ENCODE measurements around the gene BACH2. TPM values are rescaled to one million over a fixed set of nuclear protein-coding genes. Genes with fewer than 3 reads are reported as not detected.
"Not testable (repeated sequence)": the region's sequence is repeated elsewhere in the genome, so short reads cannot be mapped to it uniquely, and the experiment has no call there.

Gene BACH2
- polyA plus RNA-seq, 2 donors, result 0.24 to 0.26 TPM

DNA sequence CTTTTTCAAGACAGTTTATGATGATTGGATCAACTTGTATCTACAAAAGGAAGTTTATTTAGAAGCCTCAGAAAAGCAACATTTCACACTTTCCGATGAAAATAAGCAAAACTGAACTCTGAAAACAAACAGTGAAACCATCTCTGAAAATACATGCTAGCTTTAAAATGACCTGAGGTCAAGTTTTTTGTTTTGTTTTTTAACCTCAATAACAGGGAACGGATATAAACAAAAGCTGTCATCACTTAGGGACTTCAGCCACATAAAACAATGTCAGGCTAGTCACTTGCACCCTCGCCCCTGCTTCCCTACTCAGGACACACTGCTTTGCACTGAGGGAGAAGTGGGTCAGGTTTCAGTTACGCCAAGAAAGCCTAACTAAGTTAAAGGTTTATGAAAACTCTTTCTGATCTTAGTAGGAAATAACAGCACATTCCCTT lies 11.6 kb downstream of the BACH2 start:
- peaks cover 0 to 2% of the 10 kb centered on the region in 2 donors for H3K4me1 ChIP-seq (ENCODE audit: control insufficient read depth in 2 of 2, insufficient read depth in 2 of 2, low read length in 1 of 2)
- peak overlapping the region in 1 of 2 donors; percentile 14 for H3K4me3 ChIP-seq (ENCODE audit: low read depth in 1 of 2, low read length in 2 of 2)
- no peaks in the 10 kb centered on the region for H3K36me3 ChIP-seq (ENCODE audit: control insufficient read depth in 2 of 2, insufficient read depth in 2 of 2, low read length in 1 of 2)
- WGBS, 2 donors, result 36 to 42% methylated on average over 4 of the region's 4 CpGs
- H3K9me3 ChIP-seq (ENCODE audit: control insufficient read depth in 2 of 2, insufficient read depth in 1 of 2, low read depth in 1 of 2, low read length in 1 of 2), result no peaks in the 10 kb centered on the region
- H3K27me3 ChIP-seq (ENCODE audit: control insufficient read depth in 1 of 2, insufficient read depth in 2 of 2, low read length in 2 of 2), result no peaks in the 10 kb centered on the region
- peak overlapping the region; percentile 29 to 57 for H3K27ac ChIP-seq (ENCODE audit: low read depth in 2 of 2, low read length in 1 of 2)

DNA sequence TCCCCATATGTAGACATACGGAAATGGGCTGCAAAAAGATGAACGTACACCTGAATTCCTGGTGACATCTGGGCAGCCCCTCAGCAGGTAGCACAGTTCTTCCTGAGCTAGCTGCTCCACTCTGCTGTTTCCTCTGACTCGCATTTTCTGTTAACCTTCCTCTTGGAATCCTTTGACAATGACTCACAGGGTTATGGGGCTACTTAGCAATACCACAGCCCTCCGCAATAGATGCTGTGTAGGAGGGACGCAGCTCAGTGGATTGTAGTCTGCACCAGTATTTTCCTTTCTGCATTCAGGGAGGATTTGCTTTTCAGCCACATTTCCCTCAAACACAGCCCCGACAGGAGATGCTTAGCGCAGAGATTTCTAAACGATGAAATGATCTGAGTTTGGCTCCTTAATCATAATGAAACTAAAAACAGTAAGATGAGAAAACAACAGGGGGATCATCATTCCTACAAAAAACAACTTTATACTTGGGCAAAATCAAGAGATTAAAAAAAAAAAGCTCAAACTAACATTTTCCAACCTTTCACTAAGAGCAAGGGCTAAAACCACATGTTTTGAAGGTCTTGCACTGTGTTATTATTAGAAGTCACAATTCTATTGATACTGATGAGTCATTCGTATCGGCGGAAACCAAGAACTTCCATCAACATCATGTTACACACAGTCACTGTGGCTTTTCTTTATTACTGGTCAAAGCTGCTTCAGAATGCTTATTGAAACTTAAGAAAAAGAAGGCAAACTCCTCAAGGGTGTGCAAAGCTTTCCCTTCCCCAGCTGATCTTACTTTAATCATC lies 12.2 kb downstream of the BACH2 start:
- Histone ChIP-seq H3K27ac (ENCODE audit: low read depth in 2 of 2, low read length in 1 of 2) (peak overlapping the region in 1 of 2 donors; percentile 57), H3K4me1 (ENCODE audit: control insufficient read depth in 2 of 2, insufficient read depth in 2 of 2, low read length in 1 of 2) (peaks cover 0 to 2% of the 10 kb centered on the region in 2 donors), H3K27me3 (ENCODE audit: control insufficient read depth in 1 of 2, insufficient read depth in 2 of 2, low read length in 2 of 2) (no peaks in the 10 kb centered on the region), H3K9me3 (ENCODE audit: control insufficient read depth in 2 of 2, insufficient read depth in 1 of 2, low read depth in 1 of 2, low read length in 1 of 2) (no peaks in the 10 kb centered on the region), H3K36me3 (ENCODE audit: control insufficient read depth in 2 of 2, insufficient read depth in 2 of 2, low read length in 1 of 2) (no peaks in the 10 kb centered on the region), H3K4me3 (ENCODE audit: low read depth in 1 of 2, low read length in 2 of 2) (peak overlapping the region in 1 of 2 donors; percentile 14)
- WGBS, 2 donors, result 30 to 42% methylated on average over 11 of the region's 11 CpGs

DNA sequence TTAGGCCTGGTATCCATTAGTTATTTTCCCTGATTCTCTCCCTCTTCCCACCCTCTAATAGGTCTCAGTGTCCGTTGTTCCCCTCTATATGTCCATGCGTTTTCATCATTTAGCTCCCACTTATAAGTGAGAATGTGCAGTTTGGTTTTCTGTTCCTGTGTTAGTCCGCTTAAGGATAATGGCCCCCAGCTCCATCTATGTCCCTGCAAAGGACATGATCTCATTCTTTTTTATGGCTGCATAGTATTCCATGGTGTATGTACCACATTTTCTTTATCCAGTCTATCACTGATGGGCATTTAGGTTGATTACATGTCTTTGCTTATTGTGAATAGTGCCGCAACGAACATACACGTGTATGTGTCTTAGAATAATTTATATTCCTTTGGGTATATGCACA lies 14.4 kb downstream of the BACH2 start:
- H3K27me3 ChIP-seq (ENCODE audit: control insufficient read depth in 1 of 2, insufficient read depth in 2 of 2, low read length in 2 of 2); H3K27ac ChIP-seq (ENCODE audit: low read depth in 2 of 2, low read length in 1 of 2); H3K36me3 ChIP-seq (ENCODE audit: control insufficient read depth in 2 of 2, insufficient read depth in 2 of 2, low read length in 1 of 2); H3K9me3 ChIP-seq (ENCODE audit: control insufficient read depth in 2 of 2, insufficient read depth in 1 of 2, low read depth in 1 of 2, low read length in 1 of 2); H3K4me3 ChIP-seq (ENCODE audit: low read depth in 1 of 2, low read length in 2 of 2); H3K4me1 ChIP-seq (ENCODE audit: control insufficient read depth in 2 of 2, insufficient read depth in 2 of 2, low read length in 1 of 2): not testable (repeated sequence)
- WGBS, 2 donors, result 97 to 98% methylated on average over 6 of the region's 6 CpGs

DNA sequence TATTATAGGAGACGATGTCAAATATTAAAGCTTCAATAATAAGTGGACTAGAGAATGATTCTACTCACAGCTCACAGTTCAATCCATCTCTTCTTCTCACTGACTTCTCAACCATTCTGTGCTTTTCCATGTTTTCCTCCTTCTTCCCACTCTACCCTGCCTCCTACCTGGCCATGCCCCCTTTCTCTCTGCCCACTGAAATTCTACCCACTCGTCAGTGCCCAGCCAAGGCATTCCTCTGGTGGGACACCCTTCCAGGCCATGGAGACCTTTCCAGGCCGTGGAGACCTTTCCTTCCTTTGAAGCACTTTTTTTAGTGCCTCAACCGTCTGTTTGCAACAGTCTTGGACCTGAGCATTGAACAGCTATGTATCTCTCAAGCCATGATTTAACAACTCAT lies 18.5 kb downstream of the BACH2 start:
- H3K9me3 ChIP-seq (ENCODE audit: control insufficient read depth in 2 of 2, insufficient read depth in 1 of 2, low read depth in 1 of 2, low read length in 1 of 2), result no peaks in the 10 kb centered on the region
- no peaks in the 10 kb centered on the region for H3K4me1 ChIP-seq (ENCODE audit: control insufficient read depth in 2 of 2, insufficient read depth in 2 of 2, low read length in 1 of 2)
- H3K4me3 ChIP-seq (ENCODE audit: low read depth in 1 of 2, low read length in 2 of 2), result no peak overlapping the region
- no peaks in the 10 kb centered on the region for H3K36me3 ChIP-seq (ENCODE audit: control insufficient read depth in 2 of 2, insufficient read depth in 2 of 2, low read length in 1 of 2)
- H3K27ac ChIP-seq (ENCODE audit: low read depth in 2 of 2, low read length in 1 of 2), result no peak overlapping the region
- H3K27me3 ChIP-seq (ENCODE audit: control insufficient read depth in 1 of 2, insufficient read depth in 2 of 2, low read length in 2 of 2), result no peaks in the 10 kb centered on the region
- 88 to 90% methylated on average over 4 of the region's 4 CpGs for WGBS, 2 donors

DNA sequence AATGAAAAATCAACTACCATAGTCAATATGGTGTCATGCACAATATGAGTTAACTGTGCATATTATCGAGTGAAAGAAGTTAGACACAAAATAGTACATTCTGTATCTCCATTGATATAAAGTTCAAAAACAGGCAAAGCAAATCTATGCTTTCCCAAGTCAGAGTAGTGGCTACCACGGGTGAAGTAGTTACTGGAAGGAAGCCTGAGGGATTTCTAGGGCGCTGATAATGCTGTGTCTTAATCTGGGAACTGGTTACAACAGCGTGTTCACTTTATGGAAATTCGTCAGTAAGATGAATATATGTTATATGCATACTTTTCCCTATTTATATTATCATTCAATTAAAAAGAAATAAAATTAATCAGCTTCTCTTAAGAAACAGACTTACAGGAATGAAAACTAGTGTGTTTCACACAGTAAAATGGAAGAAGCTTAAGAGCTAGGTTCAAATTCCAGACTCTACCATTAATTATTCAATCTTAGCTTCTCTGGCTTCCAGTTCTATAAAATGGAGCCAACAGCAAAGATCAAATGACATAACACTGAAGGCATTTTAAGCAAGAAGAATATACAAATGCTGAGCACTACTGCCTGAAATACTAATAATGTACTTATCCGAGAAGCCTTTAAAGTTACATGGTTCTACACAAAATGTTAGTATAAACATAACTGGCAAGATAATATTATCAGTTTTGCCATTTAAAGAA lies 19.2 kb downstream of the BACH2 start:
- H3K4me1 ChIP-seq (ENCODE audit: control insufficient read depth in 2 of 2, insufficient read depth in 2 of 2, low read length in 1 of 2), result no peaks in the 10 kb centered on the region
- 62 to 72% methylated on average over 6 of the region's 6 CpGs for WGBS, 2 donors
- H3K36me3 ChIP-seq (ENCODE audit: control insufficient read depth in 2 of 2, insufficient read depth in 2 of 2, low read length in 1 of 2), result no peaks in the 10 kb centered on the region
- H3K4me3 ChIP-seq (ENCODE audit: low read depth in 1 of 2, low read length in 2 of 2), result no peak overlapping the region
- no peak overlapping the region for H3K27ac ChIP-seq (ENCODE audit: low read depth in 2 of 2, low read length in 1 of 2)
- no peaks in the 10 kb centered on the region for H3K27me3 ChIP-seq (ENCODE audit: control insufficient read depth in 1 of 2, insufficient read depth in 2 of 2, low read length in 2 of 2)
- H3K9me3 ChIP-seq (ENCODE audit: control insufficient read depth in 2 of 2, insufficient read depth in 1 of 2, low read depth in 1 of 2, low read length in 1 of 2), result no peaks in the 10 kb centered on the region

DNA sequence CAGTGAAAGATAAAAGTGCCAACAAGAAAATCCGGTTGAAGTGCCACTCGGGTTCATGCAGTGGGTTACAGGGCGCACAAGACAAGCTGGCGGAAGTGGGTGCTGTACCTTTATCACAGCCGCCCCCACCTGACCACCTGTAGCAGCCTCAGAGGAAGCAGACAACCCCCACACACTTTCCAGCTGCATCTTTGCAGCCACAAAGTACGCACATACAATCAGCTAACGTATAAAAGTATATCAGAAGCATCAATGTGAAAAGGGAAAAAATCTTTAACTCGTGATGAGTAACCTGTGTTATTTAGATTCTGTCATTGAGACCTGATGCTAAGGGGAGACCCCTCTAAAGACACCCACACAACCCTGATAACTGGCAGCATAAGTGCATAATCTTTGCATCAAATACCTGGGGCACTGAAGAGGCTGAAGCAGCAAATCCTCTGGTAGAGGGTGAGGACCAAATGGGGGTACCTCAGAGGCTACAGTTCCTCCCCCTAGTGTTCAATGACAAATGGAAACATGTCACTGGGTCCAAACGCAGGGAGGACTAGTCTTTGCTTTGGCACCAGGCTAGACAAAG lies 22.1 kb downstream of the BACH2 start:
- Histone ChIP-seq H3K36me3 (ENCODE audit: control insufficient read depth in 2 of 2, insufficient read depth in 2 of 2, low read length in 1 of 2) (no peaks in the 10 kb centered on the region), H3K4me1 (ENCODE audit: control insufficient read depth in 2 of 2, insufficient read depth in 2 of 2, low read length in 1 of 2) (no peaks in the 10 kb centered on the region), H3K4me3 (ENCODE audit: low read depth in 1 of 2, low read length in 2 of 2) (no peak overlapping the region), H3K27me3 (ENCODE audit: control insufficient read depth in 1 of 2, insufficient read depth in 2 of 2, low read length in 2 of 2) (no peaks in the 10 kb centered on the region), H3K27ac (ENCODE audit: low read depth in 2 of 2, low read length in 1 of 2) (no peak overlapping the region), H3K9me3 (ENCODE audit: control insufficient read depth in 2 of 2, insufficient read depth in 1 of 2, low read depth in 1 of 2, low read length in 1 of 2) (no peaks in the 10 kb centered on the region)
- WGBS, 2 donors, result 59 to 74% methylated on average over 9 of the region's 9 CpGs

DNA sequence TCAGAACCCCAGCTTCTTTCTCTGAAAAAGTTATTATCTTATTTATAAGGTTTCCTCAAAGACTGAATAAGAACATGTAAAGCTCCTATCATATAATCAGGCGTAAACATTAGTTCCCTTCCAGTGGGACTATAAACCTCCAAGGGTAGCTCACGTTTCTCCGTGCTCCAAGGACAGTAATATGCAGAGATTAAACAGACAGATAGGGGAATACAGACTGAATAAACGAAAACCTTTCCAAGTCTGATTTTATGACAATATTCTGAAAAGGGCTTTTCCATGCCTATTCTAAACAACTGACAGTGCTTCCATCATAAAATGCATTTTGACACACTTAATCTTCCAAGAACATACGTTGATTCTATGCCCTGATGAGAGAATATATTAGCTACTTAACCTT lies 22.8 kb downstream of the BACH2 start:
- H3K9me3 ChIP-seq (ENCODE audit: control insufficient read depth in 2 of 2, insufficient read depth in 1 of 2, low read depth in 1 of 2, low read length in 1 of 2), result no peaks in the 10 kb centered on the region
- no peaks in the 10 kb centered on the region for H3K36me3 ChIP-seq (ENCODE audit: control insufficient read depth in 2 of 2, insufficient read depth in 2 of 2, low read length in 1 of 2)
- no peaks in the 10 kb centered on the region for H3K4me1 ChIP-seq (ENCODE audit: control insufficient read depth in 2 of 2, insufficient read depth in 2 of 2, low read length in 1 of 2)
- WGBS, 2 donors, result 69 to 82% methylated on average over 5 of the region's 5 CpGs
- no peaks in the 10 kb centered on the region for H3K27me3 ChIP-seq (ENCODE audit: control insufficient read depth in 1 of 2, insufficient read depth in 2 of 2, low read length in 2 of 2)
- no peak overlapping the region for H3K27ac ChIP-seq (ENCODE audit: low read depth in 2 of 2, low read length in 1 of 2)
- H3K4me3 ChIP-seq (ENCODE audit: low read depth in 1 of 2, low read length in 2 of 2), result no peak overlapping the region

DNA sequence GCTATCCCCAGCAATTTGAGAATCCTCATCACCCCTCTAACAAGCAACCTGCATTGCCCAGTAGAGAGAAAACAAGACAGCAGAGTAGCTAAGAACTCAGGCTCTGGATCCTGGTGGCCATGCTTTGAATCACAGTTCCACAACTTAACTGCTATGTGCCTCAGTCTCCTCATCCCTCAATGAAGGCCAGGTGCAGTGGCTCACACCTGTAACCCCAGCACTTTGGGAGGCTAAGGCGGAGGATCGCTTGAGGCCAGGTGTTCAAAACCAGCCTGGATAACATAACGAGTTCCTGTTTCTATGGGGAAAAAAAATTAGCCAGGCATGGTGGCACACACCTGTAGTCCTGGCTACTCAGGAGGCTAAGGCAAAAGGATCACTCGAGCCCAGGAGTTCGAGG lies 23.7 kb downstream of the BACH2 start:
- no peaks in the 10 kb centered on the region for H3K27me3 ChIP-seq (ENCODE audit: control insufficient read depth in 1 of 2, insufficient read depth in 2 of 2, low read length in 2 of 2)
- 90 to 97% methylated on average over 5 of the region's 5 CpGs for WGBS, 2 donors
- no peaks in the 10 kb centered on the region for H3K36me3 ChIP-seq (ENCODE audit: control insufficient read depth in 2 of 2, insufficient read depth in 2 of 2, low read length in 1 of 2)
- H3K27ac ChIP-seq (ENCODE audit: low read depth in 2 of 2, low read length in 1 of 2), result no peak overlapping the region
- H3K4me3 ChIP-seq (ENCODE audit: low read depth in 1 of 2, low read length in 2 of 2), result no peak overlapping the region
- no peaks in the 10 kb centered on the region for H3K4me1 ChIP-seq (ENCODE audit: control insufficient read depth in 2 of 2, insufficient read depth in 2 of 2, low read length in 1 of 2)
- H3K9me3 ChIP-seq (ENCODE audit: control insufficient read depth in 2 of 2, insufficient read depth in 1 of 2, low read depth in 1 of 2, low read length in 1 of 2), result no peaks in the 10 kb centered on the region

DNA sequence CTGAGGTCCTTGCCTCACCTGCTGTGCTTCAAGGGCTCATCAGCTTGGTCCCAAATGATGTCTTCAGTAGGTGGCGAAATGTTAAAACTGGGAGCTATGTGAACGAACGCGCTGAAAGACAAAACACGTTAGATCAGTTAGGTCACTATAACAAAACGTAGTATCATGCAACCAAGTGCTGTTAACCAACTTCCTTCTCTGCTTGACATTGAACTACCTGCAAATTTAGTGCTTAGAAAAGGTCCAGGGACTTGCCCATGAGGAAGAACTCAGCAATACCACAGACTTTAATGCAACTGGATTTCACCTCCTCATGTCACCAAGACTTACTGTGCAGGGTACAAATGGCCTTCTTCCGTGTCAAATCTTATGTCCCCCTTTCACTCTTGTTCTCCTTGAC lies 24.8 kb downstream of the BACH2 start:
- H3K9me3 ChIP-seq (ENCODE audit: control insufficient read depth in 2 of 2, insufficient read depth in 1 of 2, low read depth in 1 of 2, low read length in 1 of 2), result no peaks in the 10 kb centered on the region
- 73 to 75% methylated on average over 7 of the region's 7 CpGs for WGBS, 2 donors
- no peak overlapping the region for H3K27ac ChIP-seq (ENCODE audit: low read depth in 2 of 2, low read length in 1 of 2)
- H3K36me3 ChIP-seq (ENCODE audit: control insufficient read depth in 2 of 2, insufficient read depth in 2 of 2, low read length in 1 of 2), result no peaks in the 10 kb centered on the region
- H3K27me3 ChIP-seq (ENCODE audit: control insufficient read depth in 1 of 2, insufficient read depth in 2 of 2, low read length in 2 of 2), result no peaks in the 10 kb centered on the region
- H3K4me1 ChIP-seq (ENCODE audit: control insufficient read depth in 2 of 2, insufficient read depth in 2 of 2, low read length in 1 of 2), result no peaks in the 10 kb centered on the region
- no peak overlapping the region for H3K4me3 ChIP-seq (ENCODE audit: low read depth in 1 of 2, low read length in 2 of 2)

All from esophagus (tissue), 2 donors.